A204.1 (cell line): ENCODE data around the gene RALA.
"Not testable (repeated sequence)": the region's sequence is repeated elsewhere in the genome, so short reads cannot be mapped to it uniquely, and the experiment has no call there.

Experiments
- FAIRE-seq: peaks from 2 replicates; lab custom pipeline; 2012; peaks lifted over from hg19 to GRCh38; lab: Jason Lieb, UNC

The RALA gene

DNA sequence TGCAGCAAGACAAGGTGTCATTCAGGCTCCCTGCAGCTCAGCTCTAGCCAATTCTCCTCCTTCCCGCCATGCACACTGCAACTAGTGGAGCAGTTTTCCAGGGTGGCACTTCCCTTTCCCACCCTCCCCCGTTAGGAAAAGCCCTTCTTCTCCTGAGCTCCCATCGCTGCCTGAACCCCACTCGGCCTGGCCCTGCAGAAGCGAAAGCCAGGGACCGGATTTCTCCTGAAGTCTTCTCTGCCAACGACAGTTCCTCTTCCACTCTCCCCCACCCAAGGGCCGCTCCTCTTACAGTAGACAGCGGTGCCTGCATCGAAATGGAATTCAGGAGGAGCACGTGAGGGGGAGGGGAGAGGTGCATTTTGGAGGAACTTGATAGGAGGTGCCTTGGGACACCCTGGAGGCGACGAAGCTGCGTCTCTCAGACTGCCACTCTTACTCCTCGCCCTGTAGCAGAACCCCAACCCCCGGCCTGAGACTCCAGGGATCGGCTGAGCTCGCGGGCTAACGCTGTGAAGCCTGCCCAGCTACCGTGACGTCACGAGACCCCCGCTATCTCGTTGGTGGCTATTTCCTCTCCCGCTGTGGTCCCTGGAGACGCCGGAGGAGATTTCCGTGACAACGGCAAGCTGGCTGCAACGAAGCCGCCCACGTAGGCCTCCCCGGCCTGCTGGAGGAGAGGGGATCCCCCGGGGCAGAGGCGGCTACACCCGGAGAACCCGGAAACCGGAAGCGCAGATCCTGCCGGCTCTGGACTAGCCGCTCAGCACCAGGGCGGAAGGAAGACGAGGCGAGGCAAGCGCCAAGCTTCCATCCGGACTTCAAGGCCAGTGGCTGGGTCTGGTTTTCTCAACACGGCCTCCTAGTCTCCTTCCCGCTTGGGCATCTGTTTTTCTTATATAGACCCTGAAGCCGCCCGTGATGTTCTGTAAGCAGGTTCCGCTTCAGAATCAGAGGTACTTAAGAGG is 109.7 kb downstream of the RALA start:
- FAIRE-seq, result peak; percentile 57

DNA sequence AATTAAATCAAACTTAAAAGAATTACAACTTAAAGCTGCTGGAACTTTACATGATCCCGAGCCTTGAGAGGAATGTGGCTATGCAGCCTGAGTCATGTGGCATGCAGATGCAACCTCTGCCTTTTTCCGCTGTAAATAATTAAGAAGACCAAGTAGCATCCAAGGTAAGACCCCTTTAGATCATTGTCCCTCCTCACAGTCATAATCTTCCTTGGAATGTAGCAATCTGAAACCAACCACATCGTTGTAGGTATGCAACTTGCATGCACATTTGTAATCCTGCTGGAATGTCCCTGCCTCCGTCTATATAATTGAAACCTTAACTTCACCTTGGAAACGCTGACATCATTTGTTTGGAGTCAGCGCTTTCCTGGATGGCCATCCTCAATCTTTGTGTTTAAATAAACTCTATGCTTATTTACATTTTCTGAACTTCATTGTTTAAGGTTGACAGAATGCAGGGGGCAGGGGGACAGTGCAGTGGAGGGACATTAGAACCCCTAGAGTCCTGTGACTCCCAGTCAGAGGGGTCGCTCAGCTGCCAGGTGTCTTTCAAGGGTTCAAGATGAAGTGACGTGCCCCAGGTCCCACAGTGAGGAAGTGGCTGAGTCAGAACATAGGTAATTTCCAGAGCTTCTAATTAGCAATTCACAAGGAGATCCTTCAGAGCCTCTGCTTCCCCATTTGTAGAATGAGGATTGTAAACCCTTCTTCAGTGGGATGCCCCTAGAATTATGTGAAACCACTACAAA is 110.7 kb downstream of the RALA start:
- no peak for FAIRE-seq

DNA sequence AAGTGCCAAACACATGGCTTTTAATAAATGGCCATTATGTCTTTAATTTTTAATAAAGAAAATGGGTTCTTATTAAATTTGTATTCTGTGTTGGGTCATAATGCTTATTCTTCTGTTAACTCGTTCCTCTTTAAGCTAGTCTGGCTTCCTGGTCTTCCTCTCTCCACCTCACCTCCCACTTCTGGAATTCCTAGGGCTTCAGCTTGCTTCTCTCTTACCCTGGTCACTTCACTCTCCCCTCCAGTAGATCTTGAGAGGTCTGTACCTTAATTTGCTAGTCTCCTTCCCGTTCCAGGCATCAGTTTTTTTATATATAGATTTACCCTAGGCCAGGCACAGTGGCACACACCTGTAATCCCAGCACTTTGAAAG is 111.2 kb downstream of the RALA start:
- no peak for FAIRE-seq

DNA sequence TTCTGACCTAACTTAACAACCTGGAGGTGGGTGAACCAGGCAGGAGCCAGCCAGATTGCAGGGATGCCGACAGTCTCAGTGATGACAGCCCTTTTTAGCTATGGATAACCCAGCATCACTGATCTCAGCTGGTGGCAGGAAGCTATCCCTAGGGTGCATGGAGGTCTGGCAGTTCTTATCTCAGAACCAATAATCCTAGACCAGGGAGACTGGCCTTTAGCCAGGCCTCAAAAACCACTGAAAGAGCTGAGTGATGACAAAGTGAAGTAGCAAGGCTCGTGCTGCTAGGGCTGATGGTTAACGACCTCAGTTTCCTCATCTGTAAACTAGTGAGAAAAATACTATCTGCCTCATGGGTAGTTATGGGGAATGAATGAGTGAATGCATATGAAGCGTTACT is 112.5 kb downstream of the RALA start:
- no peak for FAIRE-seq

DNA sequence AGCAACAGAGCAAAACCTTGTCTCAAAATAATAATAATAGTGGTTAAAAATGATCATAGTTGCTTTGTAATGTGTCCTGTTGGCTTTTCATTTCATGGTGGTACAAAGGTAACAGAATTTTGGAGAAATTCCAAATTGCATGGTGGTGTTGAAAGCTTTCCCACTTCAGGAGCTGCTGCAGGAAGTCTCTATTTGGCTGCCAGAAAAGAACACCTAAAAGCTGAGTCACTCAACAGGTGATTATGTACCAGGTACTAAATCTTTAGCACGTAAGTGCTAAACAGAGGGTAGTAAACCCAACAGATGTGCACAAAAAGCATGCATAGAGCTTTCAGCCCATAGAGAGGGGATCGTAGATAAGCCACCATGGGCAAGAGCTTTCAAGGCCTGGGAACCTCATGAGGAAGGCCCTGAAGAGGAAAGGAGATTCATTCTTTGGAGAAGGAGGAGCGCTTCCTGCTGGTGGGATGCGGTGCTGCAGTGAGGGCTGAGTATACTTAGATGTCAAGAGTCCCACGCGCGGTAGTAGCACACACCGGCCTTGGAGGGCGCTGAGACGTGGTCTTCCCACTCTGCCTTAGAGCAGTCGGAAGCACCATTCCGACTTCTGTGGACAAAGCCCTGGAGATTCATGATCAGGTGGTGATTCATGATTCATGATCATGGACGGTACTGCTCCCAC is 118.7 kb downstream of the RALA start:
- FAIRE-seq, result no peak

DNA sequence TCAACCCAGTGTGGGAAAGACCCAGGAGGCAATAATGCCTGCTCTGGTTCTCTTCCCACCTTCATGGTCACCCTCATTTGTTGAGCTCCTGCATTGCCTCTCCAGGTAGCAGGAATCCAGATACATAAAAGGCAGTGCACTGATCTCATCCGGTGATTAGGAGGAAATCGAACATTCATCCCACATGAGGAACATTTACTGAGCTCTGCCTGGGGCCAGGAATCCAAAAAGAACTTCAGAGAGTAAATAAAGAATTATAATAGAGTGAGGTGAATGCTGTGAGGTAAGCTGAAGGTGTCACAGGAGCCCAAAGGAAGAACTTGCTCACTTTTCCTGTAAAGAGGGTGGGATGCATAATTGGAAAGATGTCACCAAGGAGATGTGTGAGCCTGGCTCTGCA is 121.2 kb downstream of the RALA start:
- no peak for FAIRE-seq

DNA sequence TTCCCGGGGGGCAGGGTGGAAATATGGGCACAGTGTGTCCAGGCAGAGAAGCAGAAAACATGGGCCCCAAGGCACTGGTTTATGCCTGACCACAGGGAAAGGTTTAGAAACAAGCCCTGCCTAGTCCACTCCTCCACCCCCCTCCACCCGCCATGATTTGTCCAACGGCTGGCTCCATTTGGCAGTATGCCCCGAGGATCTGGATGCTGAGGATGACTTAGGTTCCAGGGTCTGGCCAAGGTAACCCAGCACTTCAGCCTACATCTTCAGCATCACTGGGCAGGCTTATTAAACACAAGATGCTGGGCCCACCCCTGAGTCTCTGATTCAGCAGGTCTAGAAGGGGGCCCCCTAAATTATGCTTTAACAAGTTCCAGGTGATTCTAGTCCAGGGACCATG is 121.9 kb downstream of the RALA start:
- no peak for FAIRE-seq

DNA sequence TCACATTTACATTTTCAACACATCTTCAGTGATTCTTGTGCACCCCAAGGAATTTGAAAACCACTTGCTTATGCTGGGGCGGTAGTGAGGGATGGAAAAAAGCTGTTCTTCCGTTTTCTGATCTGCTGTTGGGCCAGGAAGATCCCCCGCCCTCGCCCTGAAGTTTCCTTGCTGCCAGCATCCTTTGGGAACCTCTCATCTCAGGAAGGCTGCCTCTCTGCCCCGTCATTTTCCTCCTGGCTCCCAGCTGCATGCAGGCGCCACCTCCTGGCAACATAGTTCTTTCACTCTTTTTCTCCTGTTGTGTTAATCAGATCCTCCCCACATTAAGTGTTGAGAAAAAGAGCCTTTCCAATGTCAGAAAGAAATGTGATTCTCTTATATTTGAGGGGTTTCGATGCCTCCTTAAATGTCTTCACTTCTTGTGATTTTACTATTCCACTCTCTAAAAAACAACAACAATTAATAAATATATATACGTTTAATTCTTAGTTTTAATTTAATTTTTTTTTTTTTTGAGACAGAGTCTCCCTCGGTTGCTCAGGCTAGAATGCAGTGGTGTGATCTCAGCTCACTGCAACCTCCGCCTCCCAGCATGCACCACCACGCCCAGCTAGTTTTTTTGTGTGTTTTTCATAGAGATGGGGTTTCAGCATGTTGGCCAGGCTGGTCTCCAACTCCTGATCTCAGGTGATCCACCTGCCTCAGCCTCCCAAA is 122.9 kb downstream of the RALA start:
- peak; percentile 66 for FAIRE-seq

DNA sequence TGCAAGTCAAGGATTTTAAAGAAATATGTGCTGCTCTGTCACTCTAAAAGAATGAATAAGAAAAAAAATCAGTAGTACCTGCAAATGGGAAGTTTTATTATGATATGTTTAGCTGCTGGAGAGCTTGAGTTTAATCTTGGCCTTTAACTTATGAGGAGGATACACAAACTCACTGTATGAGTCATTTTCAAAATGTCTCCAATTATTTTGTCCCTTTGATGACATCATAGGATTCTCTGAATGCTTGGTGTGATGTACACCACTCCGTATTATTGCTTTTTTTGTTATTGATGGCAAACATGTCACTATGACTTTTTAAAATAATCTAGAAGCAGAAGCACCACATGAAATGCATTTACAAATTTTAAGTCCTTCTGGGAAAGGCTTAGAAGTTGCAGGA is 125.8 kb downstream of the RALA start:
- no peak for FAIRE-seq

DNA sequence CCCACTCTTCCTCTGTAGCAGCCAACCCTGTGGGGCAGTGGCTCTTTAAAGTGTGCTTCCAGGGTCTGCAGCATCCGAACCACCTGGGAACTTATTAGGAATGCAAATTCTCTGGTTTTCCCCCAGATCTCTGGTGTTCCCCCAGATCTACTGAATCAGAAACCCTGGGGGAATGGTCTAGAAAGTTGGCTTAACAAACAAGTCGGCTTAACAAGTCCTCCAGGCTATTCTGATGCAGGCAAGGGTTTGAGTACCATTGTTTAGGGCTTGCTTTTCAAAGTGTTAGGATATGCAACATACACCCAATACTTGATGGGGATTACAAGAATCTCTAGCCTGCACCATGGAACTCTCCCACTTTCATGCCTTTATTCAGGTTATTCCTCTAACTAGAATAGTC is 126.3 kb downstream of the RALA start:
- no peak for FAIRE-seq

DNA sequence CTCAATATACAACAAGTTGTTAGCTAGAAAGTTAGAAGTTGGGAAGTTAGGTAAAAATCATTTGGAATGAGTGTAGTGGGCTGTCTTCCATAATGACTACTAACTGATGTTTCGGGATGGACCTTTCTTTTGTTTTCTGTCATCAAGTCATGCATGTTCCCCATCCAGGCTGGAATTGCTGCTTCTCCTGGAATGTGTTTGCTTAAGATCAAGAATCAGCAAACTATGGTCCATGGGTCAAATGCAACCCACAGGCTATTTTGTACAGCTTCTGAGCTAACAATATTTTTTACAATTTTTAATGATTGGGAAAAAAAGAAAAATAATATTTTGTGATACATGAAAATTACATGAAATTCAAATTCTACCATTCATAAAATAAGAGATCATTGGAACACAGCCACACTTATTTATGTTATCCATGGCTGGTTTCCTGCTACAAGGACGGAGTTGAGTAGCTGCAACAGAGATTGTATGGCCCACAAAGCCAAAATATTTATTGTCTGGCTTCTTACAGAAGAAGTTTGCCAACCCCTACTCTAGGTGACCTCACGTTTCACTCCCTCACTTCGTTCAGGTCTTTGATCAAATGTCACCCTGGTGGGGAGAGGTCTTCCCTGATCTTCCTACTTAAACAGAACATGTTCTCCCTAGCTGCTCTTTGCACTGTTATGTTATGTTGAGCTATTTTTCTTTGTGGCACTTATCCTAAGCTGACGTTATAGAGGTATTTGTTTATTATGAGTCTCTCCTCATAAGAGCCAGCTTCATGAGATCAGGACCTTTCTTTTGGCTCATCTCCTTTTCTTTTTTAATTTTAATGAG is 127.1 kb downstream of the RALA start:
- FAIRE-seq, result no peak

DNA sequence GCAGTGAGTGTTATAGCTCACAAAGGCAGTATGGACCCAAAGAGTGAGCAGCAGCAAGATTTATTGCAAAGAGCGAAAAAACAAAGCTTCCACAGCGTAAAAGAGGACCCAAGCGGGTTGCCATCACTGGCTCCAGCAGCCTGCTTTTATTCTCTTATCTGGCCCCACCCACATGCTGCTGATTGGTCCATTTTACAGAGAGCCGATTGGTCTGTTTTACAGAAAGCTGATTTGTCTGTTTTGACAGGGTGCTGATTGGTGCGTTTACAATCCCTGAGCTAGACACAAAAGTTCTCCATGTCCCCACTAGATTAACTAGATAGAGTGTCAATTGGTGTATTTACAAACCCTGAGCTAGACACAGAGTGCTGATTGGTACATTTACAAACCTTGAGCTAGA is 129.9 kb downstream of the RALA start:
- FAIRE-seq, result not testable (repeated sequence)

DNA sequence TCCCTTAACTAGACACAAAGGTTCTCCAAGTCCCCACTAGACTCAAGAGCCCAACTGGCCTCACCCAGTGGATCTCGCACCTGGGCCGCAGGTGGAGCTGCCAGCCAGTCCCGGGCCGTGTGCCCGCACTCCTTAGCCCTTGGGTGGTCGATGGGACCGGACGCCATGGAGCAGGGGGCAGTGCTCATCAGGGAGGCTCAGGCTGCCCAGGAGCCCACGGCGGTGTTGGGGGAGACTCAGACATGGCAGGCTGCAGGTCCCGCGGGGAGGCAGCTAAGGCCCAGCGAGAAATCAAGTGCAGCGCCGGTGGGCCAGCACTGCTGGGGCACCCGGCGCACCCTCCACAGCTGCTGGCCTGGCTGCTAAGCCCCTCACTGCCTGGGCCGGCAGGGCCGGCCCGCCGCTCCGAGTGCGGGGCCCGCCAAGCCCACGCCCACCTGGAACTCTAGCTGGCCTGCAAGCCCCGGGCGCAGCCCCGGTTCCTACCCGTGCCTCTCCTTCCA is 130.5 kb downstream of the RALA start:
- no peak for FAIRE-seq

DNA sequence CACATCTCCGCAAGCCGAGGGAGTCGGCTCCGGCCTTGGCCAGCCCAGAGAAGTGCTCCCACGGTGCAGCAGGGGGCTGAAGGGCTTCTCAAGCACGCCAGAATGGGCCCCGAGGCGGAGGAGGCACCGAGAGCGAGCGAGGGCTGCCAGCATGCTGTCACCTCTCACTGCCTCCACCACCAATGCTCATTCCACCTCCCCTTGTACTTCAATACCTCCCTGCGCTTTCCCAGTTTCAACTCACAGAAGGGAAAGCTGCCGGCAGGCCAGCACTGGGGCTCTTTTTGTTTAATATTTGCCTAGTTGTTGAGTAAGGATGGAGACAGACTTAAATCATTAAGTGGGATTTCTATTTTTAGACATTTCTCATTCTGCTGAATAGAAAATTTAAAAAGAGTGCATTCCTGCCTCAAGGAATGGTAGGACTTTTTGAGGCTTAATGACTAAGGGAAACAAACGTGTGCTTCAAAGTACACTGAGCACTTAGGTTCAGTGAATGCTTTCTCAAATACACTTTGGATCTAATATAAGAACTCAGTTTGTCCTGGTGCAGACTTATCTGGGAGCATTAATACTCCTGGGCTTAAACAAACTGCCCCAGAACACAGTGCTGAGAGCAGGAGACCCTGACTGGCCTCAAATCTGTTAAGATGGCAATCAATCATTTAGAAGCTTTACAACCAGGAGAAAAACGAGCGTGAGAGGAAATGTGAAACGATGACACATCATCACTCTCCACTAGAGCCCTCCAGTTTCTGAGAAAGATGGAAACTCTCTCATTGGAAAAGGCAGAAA is 131.2 kb downstream of the RALA start:
- FAIRE-seq, result no peak

DNA sequence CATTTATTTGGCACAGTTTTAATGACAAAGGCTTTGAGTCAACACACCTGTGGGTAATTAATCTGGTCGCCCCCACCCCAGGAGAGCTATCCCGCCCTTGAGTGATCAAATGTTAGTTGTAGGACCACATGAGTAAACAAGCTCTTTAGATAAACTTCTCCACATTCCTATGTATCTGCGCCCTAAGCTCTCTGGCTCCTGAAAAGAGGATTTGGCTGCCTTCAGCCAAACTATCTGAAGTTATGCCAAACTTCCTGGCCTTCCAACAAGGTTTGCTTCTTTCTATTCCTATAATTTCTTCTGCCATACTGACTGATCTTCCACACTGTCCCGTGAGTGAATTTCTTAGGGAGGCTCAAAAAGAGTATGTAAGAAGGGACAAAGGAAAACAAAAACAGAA is 134.2 kb downstream of the RALA start:
- no peak for FAIRE-seq
